ENCODE measurements around the gene CMTM6. TPM values are rescaled to one million over a fixed set of nuclear protein-coding genes. Genes with fewer than 3 reads are reported as not detected.
A peak's percentile ranks its signal among the peaks of the same experiment; 100 is the strongest.

CMTM6 gene
- total RNA-seq, 1 donor from 2014 or later, result 11.3 TPM

GRCh38 chr3:32501783-32502117 is 902 bp downstream of the CMTM6 start:
- DNase-seq (ENCODE audit: missing footprints), result no peak
- no peak for ATAC-seq
- intact Hi-C loops (cut with DNase I), result loop anchor here (5.0 kb wide), 1 partner anchor 71 kb away; the partner anchor contains the start of gene DYNC1LI1

- no peak for ATAC-seq
- peak; percentile 72 for DNase-seq (ENCODE audit: missing footprints)
- intact Hi-C loops (cut with DNase I), result loop anchor here (5.0 kb wide), 1 partner anchor 71 kb away; the partner anchor contains the start of gene DYNC1LI1
These were observed 1.5 kb downstream of the CMTM6 start for GRCh38 chr3:32500880-32501782.

DNA sequence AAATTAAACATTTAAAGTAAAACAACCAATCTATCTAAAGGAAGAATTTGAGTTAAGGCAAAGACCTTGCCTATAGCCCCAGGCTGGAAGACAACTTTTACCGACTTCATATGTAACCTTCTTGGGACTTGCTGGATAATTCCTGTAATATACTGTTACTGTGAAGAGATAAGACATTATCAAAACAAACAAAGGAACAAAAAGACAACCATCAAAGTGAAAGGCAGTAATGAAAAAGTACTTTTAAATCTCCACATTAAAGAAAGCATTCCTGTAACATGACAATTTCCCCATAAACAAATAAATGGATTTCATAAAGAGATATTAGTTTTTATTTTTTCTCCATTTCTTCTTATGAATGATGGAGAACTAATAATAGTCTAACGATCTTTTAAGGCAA is 2.4 kb downstream of the CMTM6 start:
- intact Hi-C loops (cut with DNase I), result loop anchor here (5.0 kb wide), 1 partner anchor 72 kb away; the partner anchor contains the start of gene DYNC1LI1
- ATAC-seq (no peak), DNase-seq (ENCODE audit: missing footprints) (no peak)

DNA sequence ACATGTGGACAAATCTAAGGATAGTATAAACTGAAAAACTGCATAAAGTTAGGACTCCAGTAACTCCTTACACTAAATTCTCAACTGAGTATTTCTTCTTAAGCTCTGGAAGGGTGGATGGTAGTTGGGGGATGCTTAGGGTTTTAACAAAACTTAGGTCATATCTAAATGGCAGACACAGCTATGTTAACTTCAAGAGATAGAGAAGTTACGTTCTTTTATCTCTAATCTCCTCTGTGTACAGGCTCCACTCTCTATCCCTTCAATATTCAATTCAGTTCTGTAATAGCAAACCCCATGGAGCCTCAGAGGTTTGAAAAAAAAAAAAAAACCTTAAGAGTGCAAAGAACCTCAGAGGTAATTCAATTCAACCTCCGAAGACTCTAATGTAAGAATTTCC is 3.1 kb downstream of the CMTM6 start:
- no peak for DNase-seq (ENCODE audit: missing footprints)
- ATAC-seq, result no peak
- intact Hi-C loops (cut with DNase I), result no loop called here

DNA sequence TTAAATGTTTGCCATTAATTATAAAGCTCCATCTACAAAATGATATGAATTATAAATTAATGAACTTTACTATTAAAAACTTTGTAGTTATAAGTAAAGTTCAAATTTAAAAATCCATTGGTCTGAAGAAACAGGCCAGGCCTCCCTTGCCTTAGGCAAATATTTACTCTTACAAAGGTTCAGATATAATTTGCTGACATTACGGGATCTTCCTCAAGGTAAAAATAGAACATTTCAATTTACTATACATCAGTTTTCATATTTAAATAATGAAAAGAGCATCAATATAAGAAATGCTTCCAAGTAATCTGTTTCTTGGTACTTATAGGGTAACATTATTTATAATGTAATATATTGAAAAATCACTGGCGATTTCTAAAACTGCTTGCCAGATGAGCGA is 3.7 kb downstream of the CMTM6 start:
- DNase-seq (ENCODE audit: missing footprints) (no peak), ATAC-seq (no peak)
- intact Hi-C loops (cut with DNase I), result no loop called here

DNA sequence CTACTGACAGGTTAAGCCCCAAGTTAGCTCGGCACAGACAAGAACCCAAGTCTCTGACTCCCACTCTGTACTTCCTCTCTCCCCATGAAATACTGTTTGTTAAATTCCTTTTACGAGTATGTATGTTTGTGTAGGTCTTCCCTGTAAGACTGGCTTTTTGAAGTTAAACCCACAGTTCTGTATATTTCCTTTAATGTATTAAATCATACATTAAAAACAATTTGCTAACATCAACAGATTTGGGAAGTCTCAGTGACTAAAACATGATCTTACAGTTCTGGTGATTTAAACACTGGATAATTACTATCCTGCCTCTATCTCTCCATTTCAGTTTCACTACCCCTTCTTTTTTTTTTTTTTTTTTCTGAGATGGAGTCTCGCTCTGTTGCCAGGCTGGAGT is 4.4 kb downstream of the CMTM6 start:
- intact Hi-C loops (cut with DNase I), result no loop called here
- DNase-seq (ENCODE audit: missing footprints), result no peak
- no peak for ATAC-seq

- ATAC-seq, result no peak
- DNase-seq (ENCODE audit: missing footprints), result no peak
- intact Hi-C loops (cut with DNase I), result no loop called here
These were observed 7.0 kb downstream of the CMTM6 start for GRCh38 chr3:32495609-32496008.

GRCh38 chr3:32495085-32495484 is 7.6 kb downstream of the CMTM6 start:
- intact Hi-C loops (cut with DNase I), result no loop called here
- ATAC-seq (no peak), DNase-seq (ENCODE audit: missing footprints) (no peak)

DNA sequence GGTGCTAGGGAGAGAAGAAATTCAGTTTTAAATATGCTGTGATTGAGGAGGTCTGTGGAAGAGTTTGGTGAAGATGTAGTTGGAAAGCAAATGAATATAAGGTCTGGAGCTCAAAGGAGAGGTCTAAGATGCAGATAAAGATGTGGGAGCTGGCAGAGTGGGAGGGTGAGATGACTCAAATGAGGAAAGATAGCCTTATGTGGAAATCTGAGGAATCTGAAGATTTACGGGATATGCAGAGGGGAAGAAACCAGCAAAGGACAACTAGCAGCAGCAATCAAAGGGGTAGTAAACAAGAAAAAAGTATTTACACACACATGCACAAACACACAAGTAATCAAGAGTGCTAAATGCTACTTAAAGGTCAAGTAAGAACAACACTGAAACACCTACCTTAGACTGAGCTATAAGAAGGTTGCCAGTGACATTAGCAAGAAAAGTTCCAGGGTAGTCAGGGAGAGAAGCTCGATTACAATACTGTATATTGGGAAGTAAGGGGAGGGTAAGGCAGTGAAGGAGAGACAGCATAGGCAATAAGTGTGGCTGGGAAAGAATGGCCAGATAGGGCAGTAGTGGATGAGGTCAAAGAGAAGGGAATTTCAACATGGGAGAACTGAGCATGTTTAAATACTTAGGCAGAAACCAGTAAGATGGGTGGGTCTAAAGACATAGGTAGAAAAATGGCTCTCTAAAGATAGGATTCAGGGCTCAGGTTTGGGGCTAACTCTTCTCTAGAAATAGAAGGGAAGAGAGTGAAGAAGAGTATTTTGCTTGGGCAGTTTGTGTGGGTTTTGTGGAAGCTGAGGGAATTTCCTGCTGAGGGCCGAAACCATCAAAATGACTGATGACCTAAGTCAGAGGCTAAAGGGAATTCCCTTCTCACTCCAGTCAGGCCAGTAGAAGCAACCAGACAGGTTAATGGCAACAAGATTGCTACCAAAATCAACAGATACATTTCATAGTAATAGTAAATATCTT is 8.9 kb downstream of the CMTM6 start:
- ATAC-seq (no peak), DNase-seq (ENCODE audit: missing footprints) (no peak)
- intact Hi-C loops (cut with DNase I), result no loop called here

GRCh38 chr3:32492684-32493436 is 9.8 kb downstream of the CMTM6 start:
- no peak for DNase-seq (ENCODE audit: missing footprints)
- intact Hi-C loops (cut with DNase I), result no loop called here
- ATAC-seq, result no peak

DNA sequence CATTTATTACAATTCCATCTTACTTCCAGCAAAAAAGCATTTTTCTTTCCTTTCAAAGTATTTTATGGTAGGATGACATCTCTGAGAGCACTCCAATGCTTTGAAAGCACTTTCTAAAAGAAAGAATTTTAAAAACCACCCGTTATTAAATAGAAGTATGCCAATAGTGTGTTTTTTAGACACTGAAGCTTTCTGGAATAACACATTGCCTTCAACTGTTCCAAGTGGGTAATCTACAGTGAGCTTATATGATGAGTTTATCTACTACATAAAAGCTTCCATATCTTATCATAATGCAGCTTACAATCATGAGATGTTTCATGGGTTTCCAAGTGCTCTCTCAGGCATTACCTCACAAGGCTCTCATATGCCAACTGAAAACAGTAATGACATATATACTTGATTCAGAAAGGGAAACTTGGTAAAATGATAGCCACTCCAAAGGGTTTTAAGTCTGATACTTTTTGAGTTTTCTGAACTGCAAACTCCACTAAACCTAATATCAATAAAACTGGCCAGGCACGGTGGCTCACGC is 14.1 kb downstream of the CMTM6 start:
- intact Hi-C loops (cut with DNase I), result no loop called here
- DNase-seq (ENCODE audit: missing footprints), result no peak
- ATAC-seq, result no peak

GRCh38 chr3:32487781-32488473 is 14.7 kb downstream of the CMTM6 start:
- intact Hi-C loops (cut with DNase I), result no loop called here
- ATAC-seq, result no peak
- DNase-seq (ENCODE audit: missing footprints), result no peak

- no peak for DNase-seq (ENCODE audit: missing footprints)
- ATAC-seq, result no peak
- intact Hi-C loops (cut with DNase I), result no loop called here
These were observed 18.2 kb downstream of the CMTM6 start for GRCh38 chr3:32484436-32484835.

- ATAC-seq, result no peak
- intact Hi-C loops (cut with DNase I), result no loop called here
- DNase-seq (ENCODE audit: missing footprints), result no peak
These were observed 18.9 kb downstream of the CMTM6 start for GRCh38 chr3:32483772-32484171.

DNA sequence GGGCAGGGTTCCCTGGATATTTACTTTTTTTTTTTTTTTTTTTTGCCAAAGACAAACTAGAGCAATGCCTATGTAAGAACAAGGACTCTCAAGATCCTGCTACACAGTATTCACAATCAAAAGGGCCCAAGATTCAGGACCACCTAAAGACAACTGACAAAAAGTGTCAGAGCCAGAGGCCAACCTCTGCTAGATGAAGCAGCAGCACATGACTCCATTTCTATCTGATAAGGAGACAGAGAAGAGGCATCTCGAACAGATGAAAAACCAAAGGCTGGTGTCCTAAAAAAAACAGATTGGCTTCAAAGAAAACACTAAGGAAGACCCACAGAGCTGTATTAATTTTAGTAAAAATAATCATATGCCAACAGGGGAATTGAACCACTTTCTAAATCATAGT is 20.0 kb downstream of the CMTM6 start:
- DNase-seq (ENCODE audit: missing footprints), result no peak
- intact Hi-C loops (cut with DNase I), result no loop called here
- no peak for ATAC-seq

- DNase-seq (ENCODE audit: missing footprints) (no peak), ATAC-seq (no peak)
- intact Hi-C loops (cut with DNase I), result no loop called here
These were observed 20.6 kb downstream of the CMTM6 start for GRCh38 chr3:32481791-32482631.

DNA sequence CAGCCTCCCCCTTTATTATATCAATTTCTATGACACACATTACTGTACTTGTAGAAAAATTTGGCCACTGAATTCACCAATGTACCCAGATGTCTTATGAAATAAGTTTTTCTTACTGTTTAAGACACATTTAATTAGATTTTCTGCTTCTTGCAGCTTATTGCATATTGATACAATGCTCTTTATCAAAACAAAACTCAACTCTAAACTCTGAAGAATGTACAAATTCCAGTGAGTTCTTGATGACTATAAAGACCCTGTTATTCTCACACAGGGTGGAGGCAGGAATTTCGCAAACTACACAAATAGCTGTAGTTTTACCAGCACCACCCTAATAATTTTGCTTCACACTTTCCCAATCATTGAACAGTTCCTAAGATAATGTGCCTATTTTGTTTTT is 22.0 kb downstream of the CMTM6 start:
- ATAC-seq (peak; percentile 37), DNase-seq (ENCODE audit: missing footprints) (no peak)
- intact Hi-C loops (cut with DNase I), result no loop called here
